SKM-1 (cell line): ENCODE data around the gene APOBEC3F.
"Not testable (repeated sequence)": the region's sequence is repeated elsewhere in the genome, so short reads cannot be mapped to it uniquely, and the experiment has no call there.

ENCODE experiments used
- DNase-seq: peaks from one replicate; lab custom pipeline; 2025; ENCODE audit not compliant: unreplicated experiment; lab: John Stamatoyannopoulos, UW

Gene APOBEC3F

DNA sequence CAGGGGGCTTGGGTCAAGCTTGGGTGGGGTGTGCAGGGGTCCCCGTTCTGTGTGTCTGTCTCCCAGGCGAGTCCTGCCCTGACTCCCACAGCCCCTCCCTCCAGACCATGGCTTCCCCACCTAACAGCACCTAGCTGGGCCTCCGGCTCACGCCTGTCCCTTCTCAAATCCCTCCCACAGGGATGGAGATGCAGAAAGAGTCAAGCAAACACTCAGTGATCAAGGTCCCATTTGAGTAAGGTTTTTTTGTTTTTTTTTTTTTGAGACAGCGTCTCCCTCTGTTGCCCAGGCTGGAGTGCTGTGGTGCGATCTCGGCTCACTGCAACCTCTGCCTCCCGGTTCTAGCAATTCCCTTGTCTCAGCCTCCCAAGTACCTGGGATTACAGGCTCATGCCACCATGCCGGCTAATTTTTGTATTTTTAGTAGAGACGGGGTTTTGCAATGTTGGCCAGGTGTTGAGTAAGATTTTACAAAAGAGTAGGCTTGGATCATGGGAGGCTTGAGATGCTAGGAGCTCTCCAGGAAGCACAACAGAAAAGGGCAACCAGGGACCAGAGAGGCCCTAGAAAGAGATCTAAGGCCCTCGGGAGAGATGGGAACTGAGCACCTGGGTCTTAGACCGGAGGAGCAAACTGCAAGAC is 14.0 kb upstream of the APOBEC3F start:
- no peak for DNase-seq

DNA sequence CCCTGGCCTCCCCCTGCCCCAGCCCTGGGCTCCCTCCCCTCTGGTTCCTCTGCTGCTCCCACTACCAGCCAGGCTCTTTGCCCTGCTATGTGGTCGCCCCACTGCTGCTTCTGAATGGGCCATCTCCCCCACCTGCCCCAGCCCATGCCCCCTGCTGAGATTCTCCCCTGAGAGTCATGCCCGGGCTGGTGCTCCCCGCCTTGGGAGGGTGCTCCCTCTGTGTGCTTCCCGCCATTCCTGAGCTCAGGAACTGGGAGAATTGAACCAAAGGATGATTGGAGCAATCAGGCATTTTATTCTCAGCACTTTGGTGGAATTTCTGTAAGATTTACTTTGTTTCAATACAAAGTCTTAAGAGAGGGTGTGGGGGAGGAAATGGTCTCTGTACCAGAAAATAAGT is 12.9 kb upstream of the APOBEC3F start:
- DNase-seq, result no peak

DNA sequence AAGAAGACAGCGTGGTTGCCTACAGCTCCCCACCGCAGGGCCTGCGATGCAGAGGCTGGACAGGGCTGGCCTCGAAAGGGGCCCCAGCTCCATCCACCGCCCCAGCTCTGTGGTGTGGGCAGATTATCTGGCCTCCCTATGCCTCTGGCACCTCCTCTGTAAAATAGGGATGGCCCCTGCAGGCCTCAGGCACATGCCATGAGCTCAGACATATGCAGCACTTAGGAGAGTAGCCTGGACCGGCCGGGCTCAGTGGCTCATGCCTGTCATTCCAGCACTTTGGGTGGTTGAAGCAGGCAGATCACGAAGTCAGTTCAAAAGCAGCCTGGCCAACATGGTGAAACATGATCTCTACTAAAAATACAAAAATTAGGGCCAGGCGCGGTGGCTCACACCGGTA is 12.4 kb upstream of the APOBEC3F start:
- DNase-seq, result no peak

DNA sequence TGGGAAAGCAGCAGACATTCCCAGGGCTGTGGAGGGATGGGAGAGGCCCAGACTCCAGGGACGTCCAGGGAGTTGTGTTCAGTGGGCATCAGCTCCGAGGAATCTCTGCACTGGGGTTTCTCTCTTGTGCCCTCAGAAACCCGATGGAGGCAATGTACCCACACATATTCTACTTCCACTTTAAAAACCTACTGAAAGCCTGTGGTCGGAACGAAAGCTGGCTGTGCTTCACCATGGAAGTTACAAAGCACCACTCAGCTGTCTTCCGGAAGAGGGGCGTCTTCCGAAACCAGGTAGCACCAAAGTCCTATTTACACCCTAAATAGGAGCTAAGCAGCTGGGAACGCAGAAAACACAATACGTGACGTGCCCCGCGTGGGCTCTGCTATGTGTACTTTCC is 11.4 kb upstream of the APOBEC3F start:
- no peak for DNase-seq

DNA sequence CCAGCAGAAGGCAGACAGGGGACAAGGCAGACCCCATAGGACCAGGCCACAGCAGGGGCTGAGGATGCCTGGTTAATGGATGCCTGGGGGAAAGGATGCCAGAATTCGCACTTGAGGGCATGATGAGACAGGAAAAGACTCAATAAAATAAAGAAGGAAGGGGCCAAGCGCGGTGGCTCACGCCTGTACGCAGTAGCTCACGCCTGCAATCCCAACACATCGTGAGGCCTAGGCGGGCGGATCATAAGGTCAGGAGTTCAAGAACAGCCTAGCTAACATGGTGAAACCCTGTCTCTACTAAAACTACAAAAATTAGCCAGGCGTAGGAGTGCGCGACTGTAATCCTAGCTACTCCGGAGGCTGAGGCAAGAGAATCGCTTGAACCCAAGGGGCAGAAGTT is 10.0 kb upstream of the APOBEC3F start:
- no peak for DNase-seq

DNA sequence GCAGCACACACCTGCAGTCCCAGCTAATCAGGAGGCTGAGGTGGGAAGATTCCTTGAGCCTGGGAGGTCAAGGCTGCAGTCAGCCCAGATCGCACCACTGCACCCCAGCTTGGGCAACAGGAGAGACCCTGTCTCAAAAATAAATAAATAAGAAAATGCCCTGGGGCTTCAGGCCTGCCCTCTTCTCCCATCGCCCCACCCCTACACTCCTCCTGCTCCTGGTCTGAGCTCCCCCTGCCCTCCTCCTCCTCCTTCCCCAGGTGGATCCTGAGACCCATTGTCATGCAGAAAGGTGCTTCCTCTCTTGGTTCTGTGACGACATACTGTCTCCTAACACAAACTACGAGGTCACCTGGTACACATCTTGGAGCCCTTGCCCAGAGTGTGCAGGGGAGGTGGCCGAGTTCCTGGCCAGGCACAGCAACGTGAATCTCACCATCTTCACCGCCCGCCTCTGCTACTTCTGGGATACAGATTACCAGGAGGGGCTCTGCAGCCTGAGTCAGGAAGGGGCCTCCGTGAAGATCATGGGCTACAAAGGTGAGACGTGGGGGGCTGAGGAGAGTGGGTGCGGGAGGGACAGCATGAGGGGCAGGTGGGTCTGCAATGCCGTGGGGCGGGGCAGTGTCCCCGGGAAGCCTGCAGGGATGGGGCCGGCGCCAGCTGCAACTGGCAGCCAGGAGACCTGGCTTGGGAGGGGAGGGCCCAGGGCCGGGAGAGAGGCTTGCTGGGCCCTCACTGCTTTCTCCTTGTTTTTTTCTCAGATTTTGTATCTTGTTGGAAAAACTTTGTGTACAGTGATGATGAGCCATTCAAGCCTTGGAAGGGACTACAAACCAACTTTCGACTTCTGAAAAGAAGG is 9.0 kb upstream of the APOBEC3F start:
- DNase-seq, result not testable (repeated sequence)

DNA sequence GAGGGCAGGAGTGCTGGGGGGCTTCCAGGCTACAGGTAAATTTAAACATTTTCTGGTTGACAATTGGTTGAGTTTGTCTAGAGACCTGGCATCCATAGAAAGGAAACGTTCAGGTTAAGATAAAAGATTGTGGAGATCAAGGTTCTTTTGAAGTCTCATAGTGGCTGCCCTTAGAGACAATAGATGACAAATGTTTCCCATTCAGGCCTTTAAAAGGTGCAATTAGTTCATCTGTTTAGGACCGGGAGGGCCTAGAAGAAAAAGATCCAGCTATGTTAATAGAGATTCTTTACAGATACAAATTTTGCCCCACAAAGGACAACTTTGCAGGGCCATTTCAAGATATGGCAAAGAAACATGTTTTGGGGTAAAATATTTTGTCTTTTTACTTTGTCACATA is 3.6 kb upstream of the APOBEC3F start:
- not testable (repeated sequence) for DNase-seq

DNA sequence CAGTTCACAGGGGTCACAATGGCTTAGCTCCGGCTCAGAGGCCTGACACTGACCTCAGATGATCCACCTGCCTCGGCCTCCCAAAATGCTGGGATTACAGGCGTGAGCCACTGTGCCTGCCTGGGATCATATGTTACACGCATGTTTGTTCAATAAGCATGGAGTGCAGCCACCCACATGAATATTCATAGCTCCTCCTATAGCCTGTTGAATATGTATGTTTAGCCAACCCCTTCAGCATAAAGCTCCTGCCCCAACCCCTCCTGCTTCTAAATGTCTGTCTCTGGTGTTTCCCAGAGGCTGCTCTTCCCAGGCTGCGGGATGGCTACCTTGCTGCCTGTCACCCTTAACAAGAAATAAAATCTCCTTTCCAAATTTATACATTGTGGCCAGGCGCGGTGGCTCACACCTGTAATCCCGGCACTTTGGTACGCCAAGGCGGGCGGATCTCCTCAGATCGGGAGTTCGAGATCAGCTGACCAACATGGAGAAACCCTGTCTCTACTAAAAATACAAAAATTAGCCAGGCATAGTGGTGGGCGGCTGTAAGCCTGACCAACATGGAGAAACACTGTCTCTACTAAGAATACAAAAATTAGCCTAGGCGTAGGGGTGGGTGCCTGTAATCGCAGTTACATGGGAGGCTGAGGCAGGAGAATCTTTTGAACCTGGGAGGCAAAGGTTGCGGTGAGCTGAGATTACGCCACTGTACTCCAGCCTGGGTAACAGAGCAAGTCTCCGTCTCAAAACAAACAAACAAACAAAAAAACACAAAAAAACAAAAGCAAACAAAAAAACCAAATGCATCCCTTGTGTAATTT is 1.1 kb upstream of the APOBEC3F start:
- DNase-seq, result no peak

DNA sequence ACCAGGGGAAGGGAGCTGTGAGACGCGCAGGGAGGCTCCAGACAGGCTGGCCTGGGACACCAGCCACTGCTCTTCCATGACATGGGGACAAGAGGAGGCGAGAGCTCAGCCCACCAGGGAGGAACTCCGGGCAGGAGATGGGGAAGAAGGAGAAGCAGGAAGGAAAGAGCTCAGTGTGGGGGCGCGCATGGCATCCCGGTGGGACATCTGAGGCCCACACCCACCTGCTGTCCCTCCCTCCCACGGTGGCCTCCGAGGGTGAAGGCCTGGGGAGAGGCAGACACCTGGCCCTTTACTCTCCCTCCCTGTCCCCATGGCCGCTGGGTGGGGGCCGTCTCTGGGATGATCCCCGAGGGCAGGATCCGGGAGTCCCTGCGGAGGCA is 518 bp upstream of the APOBEC3F start:
- DNase-seq, result not testable (repeated sequence)

DNA sequence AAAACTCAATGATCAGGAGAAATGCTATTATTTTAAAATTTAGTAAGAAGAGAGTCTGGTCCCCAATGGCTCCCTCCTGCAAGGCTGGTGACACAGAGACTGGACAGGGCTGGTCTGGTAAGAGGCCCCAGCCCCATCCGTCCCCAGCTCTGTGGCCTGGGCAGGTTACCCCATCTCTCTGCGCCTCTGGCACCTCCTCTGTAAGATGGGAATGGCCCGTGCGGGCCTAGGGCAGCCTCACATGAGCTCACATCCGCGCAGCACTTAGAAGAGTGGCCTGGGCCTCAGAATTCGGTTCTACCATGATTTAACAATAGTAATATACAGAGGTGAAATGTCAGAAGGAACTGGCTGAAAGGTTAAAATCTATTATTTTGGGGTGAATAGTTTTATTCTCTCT is 1.2 kb downstream of the APOBEC3F start:
- DNase-seq, result no peak

DNA sequence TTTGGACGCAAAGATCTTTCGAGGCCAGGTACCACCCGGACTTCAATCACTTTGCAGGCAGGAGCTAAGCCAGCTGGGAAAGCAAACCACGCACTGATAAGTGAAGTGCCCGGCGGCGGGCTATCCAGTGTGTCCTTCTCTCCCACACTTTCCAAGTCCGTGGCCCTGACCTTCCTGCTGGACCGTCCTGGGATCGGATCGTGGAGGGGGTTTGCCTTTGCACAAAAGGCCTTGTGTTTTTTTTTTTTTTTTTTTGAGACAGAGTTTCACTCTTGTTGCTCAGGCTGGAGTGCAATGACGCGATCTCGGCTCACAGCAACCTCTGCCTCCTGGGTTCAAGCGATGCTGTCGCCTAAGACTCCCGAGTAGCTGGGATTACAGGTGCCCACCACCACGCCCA is 2.4 kb downstream of the APOBEC3F start:
- DNase-seq, result not testable (repeated sequence)

DNA sequence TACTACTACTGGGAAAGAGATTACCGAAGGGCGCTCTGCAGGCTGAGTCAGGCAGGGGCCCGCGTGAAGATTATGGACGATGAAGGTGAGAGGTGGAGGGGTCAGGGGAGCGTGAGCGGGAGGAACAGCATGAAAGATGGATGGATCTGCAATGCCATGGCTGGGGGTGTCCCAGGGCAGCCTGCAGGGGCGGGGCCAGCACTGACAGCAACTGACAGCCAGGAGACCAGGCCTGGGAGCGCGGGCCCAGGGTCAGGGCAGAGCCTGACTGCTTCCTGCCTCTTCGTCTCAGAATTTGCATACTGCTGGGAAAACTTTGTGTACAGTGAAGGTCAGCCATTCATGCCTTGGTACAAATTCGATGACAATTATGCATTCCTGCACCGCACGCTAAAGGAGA is 4.5 kb downstream of the APOBEC3F start:
- not testable (repeated sequence) for DNase-seq

DNA sequence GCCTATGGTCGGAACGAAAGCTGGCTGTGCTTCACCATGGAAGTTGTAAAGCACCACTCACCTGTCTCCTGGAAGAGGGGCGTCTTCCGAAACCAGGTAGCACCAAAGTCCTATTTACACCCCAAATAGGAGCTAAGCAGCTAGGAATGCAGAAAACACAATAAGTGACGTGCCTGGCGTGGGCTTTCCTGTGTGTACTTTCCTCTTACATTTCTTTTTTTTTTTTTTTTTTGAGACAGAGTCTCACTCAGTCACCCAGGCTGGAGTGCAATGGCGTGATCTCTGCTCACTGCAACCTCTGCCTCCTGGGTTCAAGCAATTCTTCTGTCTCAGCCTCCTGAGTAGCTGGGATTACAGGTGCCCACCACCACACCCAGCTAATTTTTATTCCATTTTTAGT is 8.8 kb downstream of the APOBEC3F start:
- DNase-seq, result not testable (repeated sequence)

DNA sequence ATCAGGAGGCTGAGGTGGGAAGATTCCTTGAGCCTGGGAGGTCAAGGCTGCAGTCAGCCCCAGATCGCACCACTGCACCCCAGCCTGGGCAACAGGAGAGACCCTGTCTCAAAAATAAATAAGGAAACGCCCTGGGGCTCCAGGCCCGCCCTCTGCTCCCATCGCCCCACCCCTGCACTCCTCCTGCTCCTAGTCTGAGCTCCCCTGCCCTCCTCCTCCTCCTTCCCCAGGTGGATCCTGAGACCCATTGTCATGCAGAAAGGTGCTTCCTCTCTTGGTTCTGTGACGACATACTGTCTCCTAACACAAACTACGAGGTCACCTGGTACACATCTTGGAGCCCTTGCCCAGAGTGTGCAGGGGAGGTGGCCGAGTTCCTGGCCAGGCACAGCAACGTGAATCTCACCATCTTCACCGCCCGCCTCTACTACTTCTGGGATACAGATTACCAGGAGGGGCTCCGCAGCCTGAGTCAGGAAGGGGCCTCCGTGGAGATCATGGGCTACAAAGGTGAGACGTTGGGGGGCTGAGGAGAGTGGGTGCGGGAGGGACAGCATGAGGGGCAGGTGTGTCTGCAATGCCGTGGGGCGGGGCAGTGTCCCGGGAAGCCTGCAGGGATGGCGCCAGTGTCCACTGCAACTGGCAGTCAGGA is 11.3 kb downstream of the APOBEC3F start:
- not testable (repeated sequence) for DNase-seq

DNA sequence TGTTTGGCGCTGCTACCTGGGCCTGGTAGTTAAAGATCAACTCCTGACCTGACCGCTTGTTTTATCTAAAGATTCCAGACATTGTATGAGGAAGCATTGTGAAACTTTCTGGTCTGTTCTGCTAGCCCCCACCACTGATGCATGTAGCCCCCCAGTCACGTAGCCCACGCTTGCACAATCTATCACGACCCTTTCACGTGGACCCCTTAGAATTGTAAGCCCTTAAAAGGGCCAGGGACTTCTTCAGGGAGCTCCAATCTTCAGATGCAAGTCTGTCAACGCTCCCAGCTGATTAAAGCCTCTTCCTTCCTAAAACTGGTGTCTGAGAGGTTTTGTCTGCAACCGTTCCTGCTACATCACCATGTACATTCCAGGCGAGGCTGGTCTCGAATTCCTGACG is 15.0 kb downstream of the APOBEC3F start:
- DNase-seq, result no peak

DNA sequence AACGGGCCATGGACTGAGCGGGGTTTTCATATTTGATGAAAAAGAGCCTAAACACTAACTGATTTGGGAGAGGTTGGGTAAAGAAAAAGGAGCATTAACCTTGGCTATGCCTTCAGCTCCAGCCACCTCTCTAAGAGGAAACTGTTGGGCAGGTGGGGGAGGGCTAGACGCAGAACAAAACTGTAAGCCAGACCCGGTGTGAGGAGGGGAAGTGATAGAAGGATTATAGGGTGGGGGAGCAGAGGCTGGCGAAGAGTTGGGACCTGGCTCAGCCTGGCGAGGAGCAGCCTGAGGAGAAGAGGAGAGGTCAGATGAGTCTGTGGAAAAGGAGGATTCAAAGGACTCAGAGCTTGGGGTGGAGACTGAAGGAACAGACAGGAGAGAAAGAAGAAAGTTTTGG is 20.6 kb downstream of the APOBEC3F start:
- not testable (repeated sequence) for DNase-seq

DNA sequence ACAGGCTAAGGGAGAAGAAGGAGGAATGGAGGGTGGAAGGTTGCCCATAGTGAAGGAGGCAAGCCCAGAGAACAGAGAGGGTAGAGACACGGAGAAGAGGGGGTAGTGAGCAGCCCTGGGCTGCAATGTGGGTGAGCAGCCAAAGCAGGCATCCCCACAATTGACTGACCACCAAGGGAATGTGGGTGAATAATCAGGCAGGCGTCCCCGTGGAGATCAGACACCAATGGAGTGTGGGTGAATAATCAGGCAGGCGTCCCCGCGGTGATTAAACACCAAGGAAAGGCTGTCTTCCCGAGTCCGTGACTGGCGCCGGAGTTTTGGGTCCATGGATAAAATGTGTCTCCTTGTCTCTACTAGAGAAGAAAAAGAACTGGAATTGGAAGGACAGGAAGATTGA is 21.3 kb downstream of the APOBEC3F start:
- DNase-seq, result not testable (repeated sequence)

DNA sequence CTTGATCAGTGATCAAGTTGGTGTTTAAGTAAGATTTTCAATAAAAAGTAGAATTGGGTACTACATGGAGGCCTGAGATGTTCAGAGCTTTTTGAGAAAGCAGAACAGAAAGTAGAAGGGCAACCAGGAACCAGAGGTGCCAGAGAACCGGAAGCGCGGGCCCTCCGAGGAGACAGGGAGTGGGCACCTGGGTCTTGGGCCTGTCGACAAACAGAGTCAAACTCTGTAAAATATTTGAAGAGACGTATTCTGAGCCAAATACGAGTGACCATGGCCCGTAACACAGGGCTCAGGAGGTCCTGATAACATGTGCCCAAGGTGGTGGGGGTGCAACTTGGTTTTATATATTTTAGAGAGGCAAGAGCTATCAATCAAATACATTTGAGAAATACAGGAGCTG is 23.2 kb downstream of the APOBEC3F start:
- not testable (repeated sequence) for DNase-seq

DNA sequence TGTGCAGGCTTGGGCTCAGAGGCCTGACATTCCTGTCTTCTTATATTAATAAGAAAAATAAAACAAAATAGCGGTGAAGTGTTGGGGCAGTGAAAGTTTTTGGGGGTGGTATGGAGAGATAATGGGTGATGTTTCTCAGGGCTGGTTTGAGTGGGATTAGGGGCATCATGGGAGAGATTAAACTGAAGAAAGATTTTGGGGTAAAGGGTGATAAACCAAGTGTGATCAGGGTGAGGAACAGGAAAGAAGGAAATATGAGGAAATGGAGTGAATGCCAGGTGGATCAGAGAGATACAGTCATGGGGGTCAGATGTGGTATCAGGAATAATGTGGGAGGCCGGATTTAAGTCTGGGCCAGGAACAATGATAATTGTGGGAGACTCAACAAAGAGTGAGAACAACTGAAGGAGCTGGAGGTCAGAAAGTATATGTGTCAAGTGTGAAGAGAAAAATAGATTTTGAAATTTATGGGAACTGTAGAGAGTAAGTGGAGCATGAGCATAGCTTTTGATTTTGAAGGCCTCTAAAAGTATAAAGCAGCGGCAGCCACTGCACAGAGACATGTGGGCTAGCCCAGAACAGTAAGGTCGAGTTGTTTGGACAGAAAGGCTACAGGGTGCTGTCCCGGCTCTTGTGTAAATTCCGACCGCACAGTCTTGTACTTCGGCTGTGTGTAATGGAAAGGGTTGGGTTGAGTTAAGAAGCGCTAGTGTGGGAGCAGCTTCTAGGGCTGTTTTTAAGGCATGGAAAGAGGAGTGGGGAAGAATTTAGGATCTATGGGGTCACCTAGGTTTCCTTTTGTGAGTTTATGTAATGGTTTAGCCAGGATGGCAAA is 26.0 kb downstream of the APOBEC3F start:
- not testable (repeated sequence) for DNase-seq

DNA sequence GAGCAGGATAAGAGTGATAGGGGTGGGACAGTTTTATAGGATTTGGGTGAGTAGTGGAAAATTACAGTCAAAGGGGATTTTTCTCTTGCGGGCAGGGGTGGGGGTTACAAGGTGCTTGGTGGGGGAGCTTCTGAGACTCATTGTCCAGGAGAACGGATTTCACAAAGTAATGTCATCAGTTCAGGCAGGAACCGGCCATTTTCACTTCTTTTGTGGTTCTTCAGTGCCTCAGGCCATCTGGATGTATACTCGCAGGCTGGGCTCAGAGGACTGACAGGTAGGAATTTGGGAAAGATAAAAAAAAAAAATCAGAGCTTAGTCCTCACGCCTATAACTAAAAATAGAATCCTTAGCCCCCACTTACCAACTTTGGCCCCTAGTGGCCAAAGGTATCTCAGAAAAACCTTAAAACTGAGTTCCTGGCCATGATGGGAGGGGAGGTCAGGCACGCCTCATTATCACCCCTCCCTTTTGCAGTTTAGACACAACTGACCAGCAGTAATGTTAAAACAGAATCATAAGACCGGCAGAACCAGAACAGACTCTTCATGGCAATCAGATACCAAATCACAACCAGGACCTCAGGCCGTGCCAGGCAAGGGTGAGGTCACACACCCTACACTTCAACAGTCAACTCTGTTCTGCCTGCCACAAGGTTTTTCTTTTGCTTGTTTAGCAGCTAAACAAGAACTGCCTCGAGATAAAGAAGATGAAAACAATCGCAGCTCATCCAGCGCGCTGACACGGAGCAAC is 27.5 kb downstream of the APOBEC3F start:
- DNase-seq, result no peak
